ENCODE measurements around the gene PEX5L. TPM values are rescaled to one million over a fixed set of nuclear protein-coding genes. Genes with fewer than 3 reads are reported as not detected.
A peak's percentile ranks its signal among the peaks of the same experiment; 100 is the strongest.

PEX5L gene
- polyA plus RNA-seq, 1 of the 3 experiments (the other 2 are of a cell fraction): not detected

- TF ChIP-seq TAF1 (IDR thresholded peaks at IDR 0.05; ENCODE audit: borderline replicate concordance, low read depth, low read length): no peak
- no peak for TF ChIP-seq NFIC (IDR thresholded peaks at IDR 0.05; ENCODE audit: borderline replicate concordance)
- no peak for TF ChIP-seq GABPA (IDR thresholded peaks at IDR 0.05; ENCODE audit: low read depth)
- TF ChIP-seq JUND (IDR thresholded peaks at IDR 0.05): no peak
- TF ChIP-seq CTCF (IDR thresholded peaks at IDR 0.05): no peak
- TF ChIP-seq EZH2phosphoT487 (IDR thresholded peaks at IDR 0.05; ENCODE audit: borderline replicate concordance, low read depth): no peak
- TF ChIP-seq RXRA (IDR thresholded peaks at IDR 0.05; ENCODE audit: borderline replicate concordance, low read depth): no peak
- TF ChIP-seq TEAD4 (IDR thresholded peaks at IDR 0.05; ENCODE audit: borderline replicate concordance, insufficient read depth): peak; percentile 57; the same call in 1 of the 2 replicates
These were observed 271.3 kb downstream of the PEX5L start (continued) for GRCh38 chr3:179765396-179765795.

GRCh38 chr3:179760944-179761343 lies 275.8 kb downstream of the PEX5L start:
- Histone ChIP-seq H3K79me2 (ENCODE audit: insufficient read depth) (no peaks in the 10 kb centered on the region), H3K4me1 (ENCODE audit: control insufficient read depth in 1 of 2, insufficient read depth in 2 of 2, low read depth in 1 of 2, low read length in 1 of 2) (peaks cover 13 to 20% of the 10 kb centered on the region in 2 experiments), H3K36me3 (replicated peaks in 1 of 2; ENCODE audit: control insufficient read depth in 1 of 2, insufficient read depth in 2 of 2, low read length in 1 of 2) (peaks cover 3 to 53% of the 10 kb centered on the region in 2 experiments), H3K4me2 (no peak overlapping the region), H3K9ac (no peak overlapping the region), H2AFZ (ENCODE audit: low read depth) (no peak overlapping the region), H4K20me1 (ENCODE audit: insufficient read depth) (no peaks in the 10 kb centered on the region), H3K4me3 (ENCODE audit: low read depth in 2 of 2, low read length in 1 of 2) (no peak overlapping the region), H3K27ac (ENCODE audit: low read depth in 2 of 2, low read length in 1 of 2) (no peak overlapping the region), H3F3A (replicated peaks; ENCODE audit: insufficient read depth) (peaks cover 4% of the 10 kb centered on the region), H3K27me3 (ENCODE audit: insufficient read depth) (no peaks in the 10 kb centered on the region), H3K9me3 (no peaks in the 10 kb centered on the region), H3K9me2 (no peaks in the 10 kb centered on the region)
- ChIA-PET CTCF (interaction anchor here (0.9 to 4.7 kb wide), 2 partner anchors 10 to 834 kb away, joined by 3 to 23 read pairs; no protein-coding TSS in a partner anchor), POLR2A (no interaction called here)
- DNase-seq: no peak
- 71% methylated on average over 8 of the region's 8 CpGs for WGBS (ENCODE audit: low lambda C conversion rate)
- TF ChIP-seq YY1 (IDR thresholded peaks at IDR 0.05; ENCODE audit: low read depth) (no peak), MAX (IDR thresholded peaks at IDR 0.05; ENCODE audit: low read depth) (no peak), MXI1 (IDR thresholded peaks at IDR 0.05; ENCODE audit: low read depth, low read length) (no peak), FOXJ3 (CRISPR knock-in tag; IDR thresholded peaks at IDR 0.05) (no peak), JUND (IDR thresholded peaks at IDR 0.05) (peak; percentile 37; the same call in 1 of the 2 replicates), TEAD4 (IDR thresholded peaks at IDR 0.05; ENCODE audit: borderline replicate concordance, insufficient read depth) (no peak), MEF2A (IDR thresholded peaks at IDR 0.05; ENCODE audit: borderline replicate concordance, low read depth) (no peak), USF1 (IDR thresholded peaks at IDR 0.05; ENCODE audit: borderline replicate concordance, low read depth) (no peak), USF2 (IDR thresholded peaks at IDR 0.05; ENCODE audit: borderline replicate concordance, low read depth, low read length) (no peak), GATA2 (CRISPR knock-in tag; IDR thresholded peaks at IDR 0.05) (no peak), FOSL2 (IDR thresholded peaks at IDR 0.05; ENCODE audit: borderline replicate concordance, low read depth) (peak; percentile 42; the same call in 1 of the 2 replicates), RXRA (IDR thresholded peaks at IDR 0.05; ENCODE audit: borderline replicate concordance, low read depth) (no peak)

All from SK-N-SH (cell line).